ENCODE measurements around the gene ETV7. TPM values are rescaled to one million over a fixed set of nuclear protein-coding genes. Genes with fewer than 3 reads are reported as not detected.

Gene ETV7
- polyA plus RNA-seq, 1 of the 3 experiments (the other 2 are of a cell fraction), result 0.39 TPM

GRCh38 chr6:36376742-36377141 is 10.7 kb downstream of the ETV7 start:
- POLR2A ChIA-PET, result no interaction called here

More at GRCh38 chr6:36376742-36377141, 10.7 kb downstream of the ETV7 start:
- H3K4me3 ChIP-seq (ENCODE audit: low read depth in 2 of 2, low read length in 1 of 2), result no peak overlapping the region
- H3K79me2 ChIP-seq (ENCODE audit: insufficient read depth), result no peaks in the 10 kb centered on the region
- CTCF ChIA-PET, result no interaction called here
- no peaks in the 10 kb centered on the region for H3K36me3 ChIP-seq (replicated peaks in 1 of 2; ENCODE audit: control insufficient read depth in 1 of 2, insufficient read depth in 2 of 2, low read length in 1 of 2)
- peaks cover 0 to 9% of the 10 kb centered on the region in 2 experiments; a peak in 1 of 4 replicates for H3K4me1 ChIP-seq (ENCODE audit: control insufficient read depth in 1 of 2, insufficient read depth in 2 of 2, low read depth in 1 of 2, low read length in 1 of 2)
- H2AFZ ChIP-seq (ENCODE audit: low read depth), result no peak overlapping the region
- no peaks in the 10 kb centered on the region for H3K27me3 ChIP-seq (ENCODE audit: insufficient read depth)
- no peak for DNase-seq
- 89% methylated on average over 8 of the region's 8 CpGs for WGBS (ENCODE audit: low lambda C conversion rate)
- no peak overlapping the region for H3K4me2 ChIP-seq
- TF ChIP-seq FOXJ3 (CRISPR knock-in tag; IDR thresholded peaks at IDR 0.05) (no peak), YY1 (IDR thresholded peaks at IDR 0.05; ENCODE audit: low read depth) (no peak), MEF2A (IDR thresholded peaks at IDR 0.05; ENCODE audit: borderline replicate concordance, low read depth) (no peak), RFX5 (IDR thresholded peaks at IDR 0.05; ENCODE audit: low read length) (no peak), SIN3A (IDR thresholded peaks at IDR 0.05; ENCODE audit: borderline replicate concordance, low read depth, low read length) (no peak), RAD21 (IDR thresholded peaks at IDR 0.05; ENCODE audit: low read length) (no peak), ZBTB33 (IDR thresholded peaks at IDR 0.05; ENCODE audit: borderline replicate concordance, low read depth) (no peak), USF1 (IDR thresholded peaks at IDR 0.05; ENCODE audit: borderline replicate concordance, low read depth) (no peak), CHD2 (IDR thresholded peaks at IDR 0.05; ENCODE audit: low read length, partially characterized antibody) (no peak), USF2 (IDR thresholded peaks at IDR 0.05; ENCODE audit: borderline replicate concordance, low read depth, low read length) (no peak), TCF12 (IDR thresholded peaks at IDR 0.05) (no peak), NFIC (IDR thresholded peaks at IDR 0.05; ENCODE audit: borderline replicate concordance) (no peak), JUND (IDR thresholded peaks at IDR 0.05) (no peak), RCOR1 (IDR thresholded peaks at IDR 0.05; ENCODE audit: low read length) (no peak), SMC3 (IDR thresholded peaks at IDR 0.05; ENCODE audit: low read depth, low read length) (no peak), EZH2phosphoT487 (IDR thresholded peaks at IDR 0.05; ENCODE audit: borderline replicate concordance, low read depth) (no peak), FOXM1 (IDR thresholded peaks at IDR 0.05; ENCODE audit: low read depth) (no peak), ELF1 (IDR thresholded peaks at IDR 0.05) (no peak), PBX3 (IDR thresholded peaks at IDR 0.05) (no peak)
- H3K9me3 ChIP-seq, result no peaks in the 10 kb centered on the region
- no peaks in the 10 kb centered on the region for H3K9me2 ChIP-seq
- H3F3A ChIP-seq (replicated peaks; ENCODE audit: insufficient read depth), result no peaks in the 10 kb centered on the region
- H4K20me1 ChIP-seq (ENCODE audit: insufficient read depth), result no peaks in the 10 kb centered on the region
- H3K9ac ChIP-seq, result no peak overlapping the region
- H3K27ac ChIP-seq (ENCODE audit: low read depth in 2 of 2, low read length in 1 of 2), result no peak overlapping the region
